ENCODE results near the gene KCNK5. TPM values are rescaled to one million over a fixed set of nuclear protein-coding genes. Genes with fewer than 3 reads are reported as not detected.

KCNK5 gene
- total and polyA plus RNA-seq, 7 donors, result 0.06 to 0.24 (median 0.10) TPM; not detected in 1

DNA sequence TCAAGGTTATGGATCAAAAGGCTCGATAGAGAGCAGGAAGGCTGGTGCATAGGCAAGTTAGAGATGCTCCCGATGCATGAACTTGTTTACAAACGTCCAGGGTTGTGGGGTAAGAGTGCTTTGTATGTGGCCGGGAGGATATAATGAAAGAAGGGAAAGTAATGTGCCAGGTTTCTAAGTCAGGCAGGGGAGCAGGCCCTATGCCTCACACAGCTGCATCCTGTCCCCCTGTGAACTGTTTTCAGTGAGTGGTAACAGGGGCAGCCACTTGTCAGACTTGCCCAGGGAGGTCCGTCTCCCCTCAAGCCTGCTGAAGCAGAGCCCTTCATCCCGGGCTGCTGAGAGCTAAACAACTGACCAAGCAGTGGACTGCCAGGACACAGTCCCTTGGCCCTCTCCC, 19.4 kb downstream of the KCNK5 start:
- Histone ChIP-seq H3K4me1 (no peaks in the 10 kb centered on the region), H3K27me3 (ENCODE audit: insufficient read depth in 3 of 3, low read length in 2 of 3) (peaks cover 0 to 3% (median 0%) of the 10 kb centered on the region in 3 donors), H3K4me3 (no peak overlapping the region), H3K27ac (no peak overlapping the region), H3K9me3 (no peaks in the 10 kb centered on the region), H3K36me3 (ENCODE audit: insufficient read depth in 1 of 2, low read depth in 1 of 2) (no peaks in the 10 kb centered on the region)
- TF ChIP-seq, protein P1, sequence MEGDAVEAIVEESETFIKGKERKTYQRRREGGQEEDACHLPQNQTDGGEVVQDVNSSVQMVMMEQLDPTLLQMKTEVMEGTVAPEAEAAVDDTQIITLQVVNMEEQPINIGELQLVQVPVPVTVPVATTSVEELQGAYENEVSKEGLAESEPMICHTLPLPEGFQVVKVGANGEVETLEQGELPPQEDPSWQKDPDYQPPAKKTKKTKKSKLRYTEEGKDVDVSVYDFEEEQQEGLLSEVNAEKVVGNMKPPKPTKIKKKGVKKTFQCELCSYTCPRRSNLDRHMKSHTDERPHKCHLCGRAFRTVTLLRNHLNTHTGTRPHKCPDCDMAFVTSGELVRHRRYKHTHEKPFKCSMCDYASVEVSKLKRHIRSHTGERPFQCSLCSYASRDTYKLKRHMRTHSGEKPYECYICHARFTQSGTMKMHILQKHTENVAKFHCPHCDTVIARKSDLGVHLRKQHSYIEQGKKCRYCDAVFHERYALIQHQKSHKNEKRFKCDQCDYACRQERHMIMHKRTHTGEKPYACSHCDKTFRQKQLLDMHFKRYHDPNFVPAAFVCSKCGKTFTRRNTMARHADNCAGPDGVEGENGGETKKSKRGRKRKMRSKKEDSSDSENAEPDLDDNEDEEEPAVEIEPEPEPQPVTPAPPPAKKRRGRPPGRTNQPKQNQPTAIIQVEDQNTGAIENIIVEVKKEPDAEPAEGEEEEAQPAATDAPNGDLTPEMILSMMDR (IDR thresholded peaks at IDR 0.05), result no peak
- DNase-seq, result no peak
- no peak for ATAC-seq
- WGBS, 3 donors, result 43 to 56% (median 55%) methylated on average over 6 of the region's 6 CpGs
- intact Hi-C loops (cut with DNase I), result no loop called here

GRCh38 chr6:39209360-39209811, 19.9 kb downstream of the KCNK5 start:
- Histone ChIP-seq H3K27ac (no peak overlapping the region), H3K4me3 (no peak overlapping the region), H3K27me3 (ENCODE audit: insufficient read depth in 3 of 3, low read length in 2 of 3) (peaks cover 0 to 3% (median 0%) of the 10 kb centered on the region in 3 donors), H3K36me3 (ENCODE audit: insufficient read depth in 1 of 2, low read depth in 1 of 2) (no peaks in the 10 kb centered on the region), H3K9me3 (no peaks in the 10 kb centered on the region), H3K4me1 (no peaks in the 10 kb centered on the region)
- intact Hi-C loops (cut with DNase I), result no loop called here
- WGBS, 3 donors, result 52 to 56% (median 53%) methylated on average over 6 of the region's 6 CpGs
- TF ChIP-seq, protein P1 (IDR thresholded peaks at IDR 0.05), result no peak
- ATAC-seq (no peak), DNase-seq (no peak)

DNA sequence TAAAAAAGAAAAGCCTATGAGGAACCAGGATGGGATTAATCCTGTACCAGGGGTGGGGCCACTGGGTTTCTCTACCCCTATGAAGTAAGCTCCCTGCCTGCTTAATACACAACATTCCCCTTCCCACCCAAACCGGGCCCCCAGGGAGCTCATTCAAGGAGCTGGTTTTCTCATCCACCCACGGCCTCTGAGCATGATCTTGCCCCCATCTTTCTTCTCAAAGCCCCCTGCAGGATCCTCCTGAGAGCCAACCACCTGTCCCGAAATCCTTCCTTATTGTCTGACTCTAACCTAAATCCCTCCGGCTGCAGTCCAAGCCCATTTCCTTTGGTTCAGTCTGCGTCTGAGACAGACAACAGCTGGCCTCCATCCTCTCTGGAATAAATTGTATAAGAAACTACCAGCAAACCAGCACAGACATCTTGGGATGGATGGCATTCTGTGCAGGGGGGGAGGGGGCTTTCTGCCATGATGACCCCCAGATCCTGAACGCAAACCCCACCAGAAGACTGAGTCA, 21.0 kb downstream of the KCNK5 start:
- Histone ChIP-seq H3K27me3 (ENCODE audit: insufficient read depth in 3 of 3, low read length in 2 of 3) (no peaks in the 10 kb centered on the region), H3K9me3 (no peaks in the 10 kb centered on the region), H3K27ac (no peak overlapping the region), H3K4me3 (no peak overlapping the region), H3K4me1 (no peaks in the 10 kb centered on the region), H3K36me3 (ENCODE audit: insufficient read depth in 1 of 2, low read depth in 1 of 2) (no peaks in the 10 kb centered on the region)
- no peak for ATAC-seq
- WGBS, 3 donors, result 57 to 63% (median 59%) methylated on average over 6 of the region's 6 CpGs
- TF ChIP-seq, protein P1 (IDR thresholded peaks at IDR 0.05), result no peak
- intact Hi-C loops (cut with DNase I), result no loop called here
- DNase-seq, result no peak

GRCh38 chr6:39207416-39208222, 21.7 kb downstream of the KCNK5 start:
- Histone ChIP-seq H3K36me3 (ENCODE audit: insufficient read depth in 1 of 2, low read depth in 1 of 2) (no peaks in the 10 kb centered on the region), H3K4me1 (no peaks in the 10 kb centered on the region), H3K27me3 (ENCODE audit: insufficient read depth in 3 of 3, low read length in 2 of 3) (no peaks in the 10 kb centered on the region), H3K9me3 (no peaks in the 10 kb centered on the region), H3K4me3 (no peak overlapping the region), H3K27ac (no peak overlapping the region)
- DNase-seq (no peak), ATAC-seq (no peak)
- TF ChIP-seq, protein P1 (IDR thresholded peaks at IDR 0.05), result no peak
- 87 to 90% (median 88%) methylated on average over 8 of the region's 8 CpGs for WGBS, 3 donors
- intact Hi-C loops (cut with DNase I), result no loop called here

All from psoas muscle (tissue), 8 donors.